HepG2 (cell line): Measurements from ENCODE around the gene PTK7. TPM values are rescaled to one million over a fixed set of nuclear protein-coding genes. Genes with fewer than 3 reads are reported as not detected.

Experiments used
- PRPF4 ChIP-seq: fragments of 200-400 bp; formaldehyde crosslinking; IDR thresholded peaks from 2 replicates; pipeline ENCODE4 v1.6.1; 2016; ENCODE audit warnings: low read length, low read depth; ENCODE audit not compliant: poor library complexity, severe bottlenecking
- STAG1 ChIP-seq: sonication (generic); formaldehyde crosslinking; IDR thresholded peaks from 2 replicates; pipeline ENCODE4 v1.4.0; 2020; ENCODE audit warnings: missing genetic modification reagents
- TEAD2 ChIP-seq: sonication (generic); formaldehyde crosslinking; IDR thresholded peaks from 2 replicates; pipeline ENCODE4 v1.9.0; 2021; ENCODE audit warnings: missing genetic modification reagents
- ZNF572 ChIP-seq: sonication (generic); formaldehyde crosslinking; IDR thresholded peaks from 2 replicates; pipeline ENCODE4 v1.5.1; 2020; ENCODE audit warnings: mild to moderate bottlenecking, missing genetic modification reagents
- ZNF850 ChIP-seq: sonication (generic); formaldehyde crosslinking; conservative IDR thresholded peaks from 2 replicates; pipeline ENCODE4 v1.9.0; 2021; ENCODE audit warnings: mild to moderate bottlenecking, missing genetic modification reagents
- ZSCAN21 ChIP-seq: sonication (generic); formaldehyde crosslinking; IDR thresholded peaks from 2 replicates; pipeline ENCODE4 v1.8.0; 2022; ENCODE audit warnings: mild to moderate bottlenecking, missing genetic modification reagents, moderate library complexity, borderline replicate concordance
- polyA plus RNA-seq, 8 experiments: library from polyadenylated mRNA; depleted of rRNA in 3 of 8; stranded (reverse) in 7 of 8; unstranded in 1 of 8; fragments of >200 nt; fragmentation: Illumina TruSeq in 4 of 8; extraction: Trizol in 4 of 8; gene quantifications; 2 replicates each; pipeline versions ENCODE4 v1.2.1 to v1.2.3, GENCODE V29; 2011 to 2016; ENCODE audit warnings: low read depth in 4 of 8, missing spikeins in 1 of 8, mixed read lengths in 1 of 8; ENCODE audit not compliant: insufficient read depth in 1 of 8
- total RNA-seq, 5 experiments: library from RNA; depleted of rRNA; stranded (reverse); fragments of >200 nt; fragmentation: Illumina TruSeq; extraction: Trizol; gene quantifications; 2 replicates each; pipeline ENCODE4 v1.2.3, GENCODE V29; 2016; ENCODE audit warnings: low read depth in 1 of 5
- TF ChIP-seq, protein P1 (sequence below): sonication (generic); formaldehyde crosslinking; conservative IDR thresholded peaks from 2 replicates; pipeline ENCODE4 v1.4.0; 2020; ENCODE audit warnings: mild to moderate bottlenecking, missing genetic modification reagents, moderate library complexity

The PTK7 gene
- total and polyA plus RNA-seq, 2 of the 13 experiments (the other 11 are each of a cell fraction or from before 2014, with no cell fraction given), result 98.5 to 99.8 TPM

GRCh38 chr6:43052842-43053544, 23.1 kb upstream of the PTK7 start (continued):
- TF ChIP-seq, protein P1, sequence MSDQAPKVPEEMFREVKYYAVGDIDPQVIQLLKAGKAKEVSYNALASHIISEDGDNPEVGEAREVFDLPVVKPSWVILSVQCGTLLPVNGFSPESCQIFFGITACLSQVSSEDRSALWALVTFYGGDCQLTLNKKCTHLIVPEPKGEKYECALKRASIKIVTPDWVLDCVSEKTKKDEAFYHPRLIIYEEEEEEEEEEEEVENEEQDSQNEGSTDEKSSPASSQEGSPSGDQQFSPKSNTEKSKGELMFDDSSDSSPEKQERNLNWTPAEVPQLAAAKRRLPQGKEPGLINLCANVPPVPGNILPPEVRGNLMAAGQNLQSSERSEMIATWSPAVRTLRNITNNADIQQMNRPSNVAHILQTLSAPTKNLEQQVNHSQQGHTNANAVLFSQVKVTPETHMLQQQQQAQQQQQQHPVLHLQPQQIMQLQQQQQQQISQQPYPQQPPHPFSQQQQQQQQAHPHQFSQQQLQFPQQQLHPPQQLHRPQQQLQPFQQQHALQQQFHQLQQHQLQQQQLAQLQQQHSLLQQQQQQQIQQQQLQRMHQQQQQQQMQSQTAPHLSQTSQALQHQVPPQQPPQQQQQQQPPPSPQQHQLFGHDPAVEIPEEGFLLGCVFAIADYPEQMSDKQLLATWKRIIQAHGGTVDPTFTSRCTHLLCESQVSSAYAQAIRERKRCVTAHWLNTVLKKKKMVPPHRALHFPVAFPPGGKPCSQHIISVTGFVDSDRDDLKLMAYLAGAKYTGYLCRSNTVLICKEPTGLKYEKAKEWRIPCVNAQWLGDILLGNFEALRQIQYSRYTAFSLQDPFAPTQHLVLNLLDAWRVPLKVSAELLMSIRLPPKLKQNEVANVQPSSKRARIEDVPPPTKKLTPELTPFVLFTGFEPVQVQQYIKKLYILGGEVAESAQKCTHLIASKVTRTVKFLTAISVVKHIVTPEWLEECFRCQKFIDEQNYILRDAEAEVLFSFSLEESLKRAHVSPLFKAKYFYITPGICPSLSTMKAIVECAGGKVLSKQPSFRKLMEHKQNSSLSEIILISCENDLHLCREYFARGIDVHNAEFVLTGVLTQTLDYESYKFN (CRISPR knock-in tag), result no peak
- TF ChIP-seq TEAD2 (CRISPR knock-in tag) (0 out of 2 replicates have a peak, but pooled peaks have one; percentile 32), PRPF4 (peak; percentile 46), ZNF850 (CRISPR knock-in tag) (0 out of 2 replicates have a peak, but pooled peaks have one; percentile 7), ZSCAN21 (CRISPR knock-in tag) (no peak), ZNF572 (CRISPR knock-in tag) (0 out of 2 replicates have a peak, but pooled peaks have one; percentile 10), STAG1 (CRISPR knock-in tag) (peak; percentile 3; the same call in 1 of the 2 replicates)
